GM12801 (cell line): Measurements from ENCODE around the gene UBE2G1.

ENCODE experiments used
- CTCF ChIP-seq: IDR thresholded peaks from one replicate; pipeline ENCODE4 v1.5.1; 2011; ENCODE audit warnings: control low read depth; ENCODE audit not compliant: insufficient read length; ENCODE audit errors: extremely low read depth

Gene UBE2G1

GRCh38 chr17:4405699-4406098 lies 39.2 kb upstream of the UBE2G1 start:
- no peak for TF ChIP-seq CTCF

GRCh38 chr17:4405038-4405669 lies 38.7 kb upstream of the UBE2G1 start:
- no peak for TF ChIP-seq CTCF

- TF ChIP-seq CTCF: no peak
Observed at GRCh38 chr17:4397840-4398239, 31.4 kb upstream of the UBE2G1 start.

- TF ChIP-seq CTCF: no peak
Observed at GRCh38 chr17:4395111-4395478, 28.6 kb upstream of the UBE2G1 start.

GRCh38 chr17:4394208-4395110 lies 28.0 kb upstream of the UBE2G1 start:
- TF ChIP-seq CTCF: no peak

- no peak for TF ChIP-seq CTCF
Observed at GRCh38 chr17:4393806-4394205, 27.3 kb upstream of the UBE2G1 start.

GRCh38 chr17:4389079-4389478 lies 22.6 kb upstream of the UBE2G1 start:
- TF ChIP-seq CTCF: no peak
